Upper lobe of right lung (tissue), 1 donor: ENCODE data around the gene SLC18B1. TPM values are rescaled to one million over a fixed set of nuclear protein-coding genes. Genes with fewer than 3 reads are reported as not detected.

Experiments
- ATAC-seq: fragments of 200-7000 bp; cut with Tn5 transposase; one replicate; pipeline ENCODE4 v1.9.1; 2020; ENCODE audit warnings: mild to moderate bottlenecking, moderate library complexity
- DNase-seq: peaks from one replicate; pipeline ENCODE4 v3.0.0-alpha.2; 2020
- H3K27ac ChIP-seq: fragments of 200-600 bp; one replicate; pipeline ENCODE4 v1.8.0; 2022
- H3K27me3 ChIP-seq: fragments of 200-600 bp; one replicate; pipeline ENCODE4 v1.8.0; 2022; ENCODE audit warnings: mild to moderate bottlenecking
- H3K36me3 ChIP-seq: fragments of 200-600 bp; one replicate; pipeline ENCODE4 v1.8.0; 2022
- H3K4me1 ChIP-seq: fragments of 200-600 bp; one replicate; pipeline ENCODE4 v1.8.0; 2022
- H3K4me3 ChIP-seq: fragments of 200-600 bp; one replicate; pipeline ENCODE4 v1.8.0; 2022; ENCODE audit warnings: mild to moderate bottlenecking
- H3K9me3 ChIP-seq: fragments of 200-600 bp; one replicate; pipeline ENCODE4 v1.8.0; 2022
- CTCF ChIP-seq: fragments of 200-600 bp; IDR thresholded peaks from one replicate; pipeline ENCODE4 v1.8.0; 2022; ENCODE audit warnings: antibody characterized with exemption
- intact Hi-C: fragments of 100-400 bp; cut with DNase I; formaldehyde crosslinking; loops from one replicate; pipeline ENCODE4 v1.11.0; 2022
- total RNA-seq: library from RNA; stranded (reverse); fragmentation: NEBNext Ultra II Directional; extraction: Animal tissue kit (Norgen Biotek cat#: 25700); gene quantifications from one replicate; pipeline ENCODE4 v1.2.1, GENCODE V29; 2021
- donor health status: DM: no; HTN: yes; CAD: no; lungs with severe emphysema.

Gene SLC18B1
- total RNA-seq, 1 donor from 2014 or later = 8.9 TPM

GRCh38 chr6:132805548-132805947 lies 7.1 kb upstream of the SLC18B1 start:
- intact Hi-C loops = no loop called here
- no peaks in the 10 kb centered on the region for H3K4me1 ChIP-seq
- no peak for TF ChIP-seq CTCF
- ATAC-seq = no peak
- H3K4me3 ChIP-seq = no peak overlapping the region
- no peaks in the 10 kb centered on the region for H3K36me3 ChIP-seq
- no peak for DNase-seq
- H3K27ac ChIP-seq = no peak overlapping the region
- no peaks in the 10 kb centered on the region for H3K9me3 ChIP-seq
- no peaks in the 10 kb centered on the region for H3K27me3 ChIP-seq

GRCh38 chr6:132804251-132804650 lies 5.8 kb upstream of the SLC18B1 start:
- H3K27me3 ChIP-seq = no peaks in the 10 kb centered on the region
- no peak for TF ChIP-seq CTCF
- DNase-seq = no peak
- no peak for ATAC-seq
- no peaks in the 10 kb centered on the region for H3K4me1 ChIP-seq
- H3K27ac ChIP-seq = no peak overlapping the region
- intact Hi-C loops = no loop called here
- H3K36me3 ChIP-seq = no peaks in the 10 kb centered on the region
- no peaks in the 10 kb centered on the region for H3K9me3 ChIP-seq
- H3K4me3 ChIP-seq = no peak overlapping the region

GRCh38 chr6:132800656-132801055 lies 2.2 kb upstream of the SLC18B1 start:
- ATAC-seq (no peak), DNase-seq (no peak)
- no peaks in the 10 kb centered on the region for H3K36me3 ChIP-seq
- H3K4me3 ChIP-seq = no peak overlapping the region
- H3K27me3 ChIP-seq = no peaks in the 10 kb centered on the region
- intact Hi-C loops = no loop called here
- no peaks in the 10 kb centered on the region for H3K4me1 ChIP-seq
- H3K9me3 ChIP-seq = no peaks in the 10 kb centered on the region
- TF ChIP-seq CTCF = no peak
- no peak overlapping the region for H3K27ac ChIP-seq

- H3K4me3 ChIP-seq = peak overlapping the region; percentile 81
- ATAC-seq = peak; percentile 94
- no peaks in the 10 kb centered on the region for H3K36me3 ChIP-seq
- no peak overlapping the region for H3K27ac ChIP-seq
- peak; percentile 85 for DNase-seq
- peak; percentile 81 for TF ChIP-seq CTCF
- no peaks in the 10 kb centered on the region for H3K27me3 ChIP-seq
- no peaks in the 10 kb centered on the region for H3K4me1 ChIP-seq
- intact Hi-C loops = no loop called here
- no peaks in the 10 kb centered on the region for H3K9me3 ChIP-seq
Observed at GRCh38 chr6:132798869-132799538, 567 bp upstream of the SLC18B1 start.

- DNase-seq (no peak), ATAC-seq (no peak)
- Histone ChIP-seq H3K27ac (no peak overlapping the region), H3K4me3 (no peak overlapping the region), H3K27me3 (no peaks in the 10 kb centered on the region), H3K4me1 (no peaks in the 10 kb centered on the region), H3K36me3 (no peaks in the 10 kb centered on the region), H3K9me3 (no peaks in the 10 kb centered on the region)
- TF ChIP-seq CTCF = no peak
- intact Hi-C loops = no loop called here
Observed at GRCh38 chr6:132795461-132795860, 3.0 kb downstream of the SLC18B1 start.

GRCh38 chr6:132792510-132792909 lies 5.9 kb downstream of the SLC18B1 start:
- no peaks in the 10 kb centered on the region for H3K36me3 ChIP-seq
- H3K4me3 ChIP-seq = no peak overlapping the region
- no peaks in the 10 kb centered on the region for H3K27me3 ChIP-seq
- H3K27ac ChIP-seq = no peak overlapping the region
- H3K9me3 ChIP-seq = no peaks in the 10 kb centered on the region
- no peak for TF ChIP-seq CTCF
- DNase-seq (no peak), ATAC-seq (no peak)
- intact Hi-C loops = no loop called here
- no peaks in the 10 kb centered on the region for H3K4me1 ChIP-seq
